ENCODE results near the gene MRPS18A. TPM values are rescaled to one million over a fixed set of nuclear protein-coding genes. Genes with fewer than 3 reads are reported as not detected.

Gene MRPS18A
- total and polyA plus RNA-seq, 2 of the 13 experiments (the other 11 are each of a cell fraction or from before 2014, with no cell fraction given), result 87.8 to 89.1 TPM

GRCh38 chr6:43671801-43672690 lies 15.5 kb downstream of the MRPS18A start (continued):
- TF ChIP-seq RXRB (CRISPR knock-in tag; IDR thresholded peaks at IDR 0.05; ENCODE audit: borderline replicate concordance) (peak; percentile 87), FOXJ3 (CRISPR knock-in tag; IDR thresholded peaks at IDR 0.05; ENCODE audit: borderline replicate concordance) (peak; percentile 64; the same call in 1 of the 2 replicates), ZNF776 (CRISPR knock-in tag; IDR thresholded peaks at IDR 0.05) (peak; percentile 74; the same call in 1 of the 2 replicates), SMAD1 (CRISPR knock-in tag; IDR thresholded peaks at IDR 0.05; ENCODE audit: borderline replicate concordance, low read depth) (peak; percentile 52; the same call in 1 of the 2 replicates), ZNF264 (CRISPR knock-in tag; IDR thresholded peaks at IDR 0.05) (0 out of 2 replicates have a peak, but pooled peaks have one; percentile 36), TBX3 (IDR thresholded peaks at IDR 0.05; ENCODE audit: borderline replicate concordance) (peak; percentile 64; the same call in 1 of the 2 replicates), HDAC1 (CRISPR knock-in tag; IDR thresholded peaks at IDR 0.05) (peak; percentile 75; the same call in 1 of the 2 replicates), ZNF737 (CRISPR knock-in tag; IDR thresholded peaks at IDR 0.05; ENCODE audit: borderline replicate concordance) (no peak), BORCS8-MEF2B (CRISPR knock-in tag; IDR thresholded peaks at IDR 0.05) (peak; percentile 79; the same call in 1 of the 2 replicates), GATAD2A (CRISPR knock-in tag; IDR thresholded peaks at IDR 0.05) (peak; percentile 93), ZNF235 (CRISPR knock-in tag; IDR thresholded peaks at IDR 0.05; ENCODE audit: borderline replicate concordance) (0 out of 2 replicates have a peak, but pooled peaks have one; percentile 22), ATF7 (IDR thresholded peaks at IDR 0.05) (no peak), ATF7 (CRISPR knock-in tag; IDR thresholded peaks at IDR 0.05) (0 out of 2 replicates have a peak, but pooled peaks have one; percentile 21), ZZZ3 (CRISPR knock-in tag; IDR thresholded peaks at IDR 0.05; ENCODE audit: borderline replicate concordance) (0 out of 2 replicates have a peak, but pooled peaks have one; percentile 7), KMT2B (CRISPR knock-in tag; IDR thresholded peaks at IDR 0.05) (0 out of 2 replicates have a peak, but pooled peaks have one; percentile 43), LBX2 (CRISPR knock-in tag; IDR thresholded peaks at IDR 0.05; ENCODE audit: borderline replicate concordance) (no peak), SNAPC2 (CRISPR knock-in tag; IDR thresholded peaks at IDR 0.05) (peak; percentile 97; the same call in 1 of the 2 replicates)
- TF ChIP-seq, protein P1, sequence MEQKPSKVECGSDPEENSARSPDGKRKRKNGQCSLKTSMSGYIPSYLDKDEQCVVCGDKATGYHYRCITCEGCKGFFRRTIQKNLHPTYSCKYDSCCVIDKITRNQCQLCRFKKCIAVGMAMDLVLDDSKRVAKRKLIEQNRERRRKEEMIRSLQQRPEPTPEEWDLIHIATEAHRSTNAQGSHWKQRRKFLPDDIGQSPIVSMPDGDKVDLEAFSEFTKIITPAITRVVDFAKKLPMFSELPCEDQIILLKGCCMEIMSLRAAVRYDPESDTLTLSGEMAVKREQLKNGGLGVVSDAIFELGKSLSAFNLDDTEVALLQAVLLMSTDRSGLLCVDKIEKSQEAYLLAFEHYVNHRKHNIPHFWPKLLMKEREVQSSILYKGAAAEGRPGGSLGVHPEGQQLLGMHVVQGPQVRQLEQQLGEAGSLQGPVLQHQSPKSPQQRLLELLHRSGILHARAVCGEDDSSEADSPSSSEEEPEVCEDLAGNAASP (CRISPR knock-in tag; IDR thresholded peaks at IDR 0.05; ENCODE audit: borderline replicate concordance), result peak; percentile 62; the same call in 1 of the 2 replicates
- TF ChIP-seq, protein P2, sequence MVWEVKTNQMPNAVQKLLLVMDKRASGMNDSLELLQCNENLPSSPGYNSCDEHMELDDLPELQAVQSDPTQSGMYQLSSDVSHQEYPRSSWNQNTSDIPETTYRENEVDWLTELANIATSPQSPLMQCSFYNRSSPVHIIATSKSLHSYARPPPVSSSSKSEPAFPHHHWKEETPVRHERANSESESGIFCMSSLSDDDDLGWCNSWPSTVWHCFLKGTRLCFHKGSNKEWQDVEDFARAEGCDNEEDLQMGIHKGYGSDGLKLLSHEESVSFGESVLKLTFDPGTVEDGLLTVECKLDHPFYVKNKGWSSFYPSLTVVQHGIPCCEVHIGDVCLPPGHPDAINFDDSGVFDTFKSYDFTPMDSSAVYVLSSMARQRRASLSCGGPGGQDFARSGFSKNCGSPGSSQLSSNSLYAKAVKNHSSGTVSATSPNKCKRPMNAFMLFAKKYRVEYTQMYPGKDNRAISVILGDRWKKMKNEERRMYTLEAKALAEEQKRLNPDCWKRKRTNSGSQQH (CRISPR knock-in tag; IDR thresholded peaks at IDR 0.05; ENCODE audit: low read depth), result peak; percentile 74; the same call in 1 of the 2 replicates
- TF ChIP-seq, protein P3, sequence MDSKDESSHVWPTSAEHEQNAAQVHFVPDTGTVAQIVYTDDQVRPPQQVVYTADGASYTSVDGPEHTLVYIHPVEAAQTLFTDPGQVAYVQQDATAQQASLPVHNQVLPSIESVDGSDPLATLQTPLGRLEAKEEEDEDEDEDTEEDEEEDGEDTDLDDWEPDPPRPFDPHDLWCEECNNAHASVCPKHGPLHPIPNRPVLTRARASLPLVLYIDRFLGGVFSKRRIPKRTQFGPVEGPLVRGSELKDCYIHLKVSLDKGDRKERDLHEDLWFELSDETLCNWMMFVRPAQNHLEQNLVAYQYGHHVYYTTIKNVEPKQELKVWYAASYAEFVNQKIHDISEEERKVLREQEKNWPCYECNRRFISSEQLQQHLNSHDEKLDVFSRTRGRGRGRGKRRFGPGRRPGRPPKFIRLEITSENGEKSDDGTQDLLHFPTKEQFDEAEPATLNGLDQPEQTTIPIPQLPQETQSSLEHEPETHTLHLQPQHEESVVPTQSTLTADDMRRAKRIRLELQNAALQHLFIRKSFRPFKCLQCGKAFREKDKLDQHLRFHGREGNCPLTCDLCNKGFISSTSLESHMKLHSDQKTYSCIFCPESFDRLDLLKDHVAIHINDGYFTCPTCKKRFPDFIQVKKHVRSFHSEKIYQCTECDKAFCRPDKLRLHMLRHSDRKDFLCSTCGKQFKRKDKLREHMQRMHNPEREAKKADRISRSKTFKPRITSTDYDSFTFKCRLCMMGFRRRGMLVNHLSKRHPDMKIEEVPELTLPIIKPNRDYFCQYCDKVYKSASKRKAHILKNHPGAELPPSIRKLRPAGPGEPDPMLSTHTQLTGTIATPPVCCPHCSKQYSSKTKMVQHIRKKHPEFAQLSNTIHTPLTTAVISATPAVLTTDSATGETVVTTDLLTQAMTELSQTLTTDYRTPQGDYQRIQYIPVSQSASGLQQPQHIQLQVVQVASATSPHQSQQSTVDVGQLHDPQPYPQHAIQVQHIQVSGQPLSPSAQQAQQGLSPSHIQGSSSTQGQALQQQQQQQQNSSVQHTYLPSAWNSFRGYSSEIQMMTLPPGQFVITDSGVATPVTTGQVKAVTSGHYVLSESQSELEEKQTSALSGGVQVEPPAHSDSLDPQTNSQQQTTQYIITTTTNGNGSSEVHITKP (CRISPR knock-in tag; IDR thresholded peaks at IDR 0.05; ENCODE audit: low read depth), result 0 out of 2 replicates have a peak, but pooled peaks have one; percentile 31

Data from HepG2 (cell line).